Embryonic facial prominence (tissue), 1 donor: ENCODE data around the gene UGT1A10.

Experiments used
- DNase-seq: peaks from one replicate; pipeline ENCODE4 v3.0.0-alpha.2; 2016; ENCODE audit errors: extremely low spot score

UGT1A10 gene

GRCh38 chr2:233773854-233774253, 137.6 kb downstream of the UGT1A10 start:
- DNase-seq = no peak

GRCh38 chr2:233775414-233775813, 139.2 kb downstream of the UGT1A10 start:
- DNase-seq = no peak

GRCh38 chr2:233778030-233778429, 141.8 kb downstream of the UGT1A10 start, which contains the start of gene MROH2A:
Gene MROH2A (plus strand): TSS chr2:233778330. CDS start chr2:233779359, 1,029 bp downstream.
- no peak for DNase-seq

- DNase-seq = no peak
These were observed 143.5 kb downstream of the UGT1A10 start for GRCh38 chr2:233779722-233780121.

GRCh38 chr2:233780771-233781170, 144.5 kb downstream of the UGT1A10 start:
- DNase-seq = no peak

GRCh38 chr2:233789554-233789953, 153.3 kb downstream of the UGT1A10 start:
- no peak for DNase-seq

GRCh38 chr2:233791151-233791882, 155.1 kb downstream of the UGT1A10 start:
- DNase-seq = no peak

- no peak for DNase-seq
These were observed 155.7 kb downstream of the UGT1A10 start for GRCh38 chr2:233791883-233792329.

- no peak for DNase-seq
These were observed 156.5 kb downstream of the UGT1A10 start for GRCh38 chr2:233792720-233793119.

GRCh38 chr2:233793465-233794127, 157.3 kb downstream of the UGT1A10 start:
- no peak for DNase-seq

- DNase-seq = no peak
These were observed 157.9 kb downstream of the UGT1A10 start for GRCh38 chr2:233794128-233794658.

- DNase-seq = no peak
These were observed 159.5 kb downstream of the UGT1A10 start for GRCh38 chr2:233795735-233796171.

GRCh38 chr2:233796254-233796653, 160.0 kb downstream of the UGT1A10 start:
- no peak for DNase-seq

- no peak for DNase-seq
These were observed 162.3 kb downstream of the UGT1A10 start for GRCh38 chr2:233798335-233799086.

GRCh38 chr2:233799087-233799665, 162.9 kb downstream of the UGT1A10 start:
- no peak for DNase-seq

GRCh38 chr2:233799716-233800115, 163.5 kb downstream of the UGT1A10 start:
- DNase-seq = no peak

GRCh38 chr2:233800208-233800607, 164.0 kb downstream of the UGT1A10 start:
- no peak for DNase-seq

- DNase-seq = no peak
These were observed 165.3 kb downstream of the UGT1A10 start for GRCh38 chr2:233801357-233802131.

- DNase-seq = no peak
These were observed 166.0 kb downstream of the UGT1A10 start for GRCh38 chr2:233802132-233802815.

- DNase-seq = no peak
These were observed 167.2 kb downstream of the UGT1A10 start for GRCh38 chr2:233803292-233803911.
